Activated B cell treated with CpG ODN at 0.5 μM for 24 hours (primary cell): Measurements from ENCODE around the gene MGLL. TPM values are rescaled to one million over a fixed set of nuclear protein-coding genes. Genes with fewer than 3 reads are reported as not detected.

ENCODE experiments used
- ATAC-seq: fragments of 200-7000 bp; cut with Tn5 transposase; one replicate; pipeline ENCODE4 v1.10.0; 2021; ENCODE audit warnings: low read depth, mild to moderate bottlenecking, moderate library complexity
- CTCF ChIA-PET: fragments of 350-600 bp; sonication (Branson Sonifier 250); formaldehyde crosslinking; loops from one replicate; lab custom pipeline; 2021; ENCODE audit warnings: antibody characterized with exemption; lab: Charles Lee
- POLR2A ChIA-PET: fragments of 350-600 bp; sonication (Branson Sonifier 250); formaldehyde crosslinking; loops from one replicate; lab custom pipeline; 2021; ENCODE audit warnings: antibody characterized with exemption; lab: Charles Lee
- DNase-seq: peaks from one replicate; pipeline ENCODE4 v3.0.0; 2022
- H3K27ac Mint-ChIP-seq: one replicate; pipeline ENCODE4 v1.8.0; 2020; ENCODE audit warnings: mixed read lengths
- H3K27me3 Mint-ChIP-seq: one replicate; pipeline ENCODE4 v1.8.0; 2021; ENCODE audit warnings: mixed read lengths
- H3K36me3 Mint-ChIP-seq: one replicate; pipeline ENCODE4 v1.8.0; 2021; ENCODE audit warnings: low read depth, mixed read lengths
- H3K4me1 Mint-ChIP-seq: one replicate; pipeline ENCODE4 v1.8.0; 2021; ENCODE audit warnings: mixed read lengths
- H3K4me3 Mint-ChIP-seq: one replicate; pipeline ENCODE4 v1.8.0; 2020; ENCODE audit warnings: mild to moderate bottlenecking, mixed read lengths
- H3K9me3 Mint-ChIP-seq: one replicate; pipeline ENCODE4 v1.8.0; 2020; ENCODE audit warnings: mixed read lengths
- intact Hi-C: fragments of 100-400 bp; cut with micrococcal nuclease; formaldehyde crosslinking; loops from one replicate; pipeline ENCODE4 v1.15.1; 2024
- total RNA-seq: library from RNA; stranded (reverse); gene quantifications from 2 replicates; pipeline ENCODE4 v1.2.3, GENCODE V29; 2022
- TF ChIP-seq, protein P1 (sequence below): fragments of 200-600 bp; IDR thresholded peaks from one replicate; pipeline ENCODE4 v1.8.0; 2022; ENCODE audit warnings: antibody characterized with exemption, mild to moderate bottlenecking

The MGLL gene
- total RNA-seq, 1 donor from 2014 or later: 19.1 TPM

DNA sequence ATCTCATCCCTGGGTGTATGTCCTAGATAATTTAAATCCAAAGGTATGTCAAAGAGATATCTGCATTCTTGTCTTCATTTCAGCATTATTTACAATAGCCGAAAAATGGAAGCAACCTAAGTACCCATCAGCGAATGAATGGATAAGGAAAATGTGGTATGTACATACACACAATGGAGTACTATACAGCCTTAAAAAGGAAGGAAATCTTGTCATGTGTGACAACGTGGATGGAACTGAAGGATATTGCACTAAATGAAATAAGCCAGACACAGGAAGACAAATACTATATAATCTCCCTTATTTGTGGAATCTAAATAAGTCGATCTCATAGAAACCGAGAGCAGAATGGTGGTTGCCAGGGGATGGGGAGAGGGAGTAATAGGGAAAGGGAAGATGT, 16.8 kb upstream of the MGLL start:
- ChIA-PET POLR2A (no interaction called here), CTCF (no interaction called here)
- no peaks in the 10 kb centered on the region for H3K27me3 Mint-ChIP-seq
- DNase-seq (no peak), ATAC-seq (no peak)
- H3K36me3 Mint-ChIP-seq: no peaks in the 10 kb centered on the region
- H3K4me1 Mint-ChIP-seq: peaks cover 34% of the 10 kb centered on the region
- no peaks in the 10 kb centered on the region for H3K9me3 Mint-ChIP-seq
- H3K27ac Mint-ChIP-seq: no peak overlapping the region
- H3K4me3 Mint-ChIP-seq: no peak overlapping the region
- TF ChIP-seq, protein P1, sequence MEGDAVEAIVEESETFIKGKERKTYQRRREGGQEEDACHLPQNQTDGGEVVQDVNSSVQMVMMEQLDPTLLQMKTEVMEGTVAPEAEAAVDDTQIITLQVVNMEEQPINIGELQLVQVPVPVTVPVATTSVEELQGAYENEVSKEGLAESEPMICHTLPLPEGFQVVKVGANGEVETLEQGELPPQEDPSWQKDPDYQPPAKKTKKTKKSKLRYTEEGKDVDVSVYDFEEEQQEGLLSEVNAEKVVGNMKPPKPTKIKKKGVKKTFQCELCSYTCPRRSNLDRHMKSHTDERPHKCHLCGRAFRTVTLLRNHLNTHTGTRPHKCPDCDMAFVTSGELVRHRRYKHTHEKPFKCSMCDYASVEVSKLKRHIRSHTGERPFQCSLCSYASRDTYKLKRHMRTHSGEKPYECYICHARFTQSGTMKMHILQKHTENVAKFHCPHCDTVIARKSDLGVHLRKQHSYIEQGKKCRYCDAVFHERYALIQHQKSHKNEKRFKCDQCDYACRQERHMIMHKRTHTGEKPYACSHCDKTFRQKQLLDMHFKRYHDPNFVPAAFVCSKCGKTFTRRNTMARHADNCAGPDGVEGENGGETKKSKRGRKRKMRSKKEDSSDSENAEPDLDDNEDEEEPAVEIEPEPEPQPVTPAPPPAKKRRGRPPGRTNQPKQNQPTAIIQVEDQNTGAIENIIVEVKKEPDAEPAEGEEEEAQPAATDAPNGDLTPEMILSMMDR: no peak
- intact Hi-C loops: loop anchor here (5.0 kb wide), 2 partner anchors 48 to 213 kb away; partner anchors contain the start of gene SEC61A1

DNA sequence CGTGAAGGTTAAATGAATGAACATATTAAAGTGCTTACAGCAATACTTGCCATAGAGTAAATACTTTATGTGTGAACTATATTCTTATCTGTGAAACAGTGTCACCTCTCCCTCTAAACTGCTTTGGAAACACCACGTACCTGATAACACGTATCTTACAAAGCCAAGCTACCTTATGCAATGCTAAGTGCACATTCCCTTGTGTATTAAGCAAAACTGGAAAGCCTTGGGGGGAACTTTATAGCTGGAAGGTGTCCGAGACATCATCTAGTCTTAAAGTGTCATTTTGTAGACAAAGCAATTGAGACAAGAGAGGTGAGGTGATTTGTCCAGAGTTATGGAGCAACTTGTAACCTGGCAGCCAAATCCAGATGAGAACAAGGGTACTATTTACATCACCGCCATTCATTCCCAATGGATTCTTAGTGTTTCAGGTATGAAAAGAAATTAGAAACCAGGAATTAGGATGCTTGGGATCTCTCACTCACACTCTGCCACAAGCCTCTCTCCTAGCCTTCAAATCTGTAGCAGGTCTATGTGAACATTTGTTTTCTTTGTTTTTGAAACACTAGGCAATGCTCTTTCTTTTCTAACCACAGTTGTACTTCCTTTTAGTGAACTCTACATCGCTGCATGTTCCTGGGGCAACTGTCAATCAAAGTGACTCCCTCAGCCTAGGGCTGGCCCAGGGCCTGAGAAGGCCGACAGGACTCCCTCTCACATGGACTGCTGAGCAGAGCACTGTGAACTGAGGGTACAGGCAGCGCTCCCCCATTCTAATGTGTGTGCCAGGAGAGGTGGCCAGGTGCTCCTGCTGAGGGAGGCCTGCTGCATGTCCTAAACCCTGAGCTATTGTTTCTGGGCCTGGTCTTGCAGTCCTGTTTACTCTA, 13.9 kb upstream of the MGLL start:
- intact Hi-C loops: loop anchor here (1.0 to 5.0 kb wide), 4 partner anchors 51 to 216 kb away; partner anchors contain the start of genes ABTB1 and SEC61A1
- Mint-ChIP-seq H3K27ac (peak overlapping the region; percentile 42), H3K4me3 (no peak overlapping the region), H3K36me3 (no peaks in the 10 kb centered on the region), H3K4me1 (peaks cover 44% of the 10 kb centered on the region), H3K9me3 (no peaks in the 10 kb centered on the region), H3K27me3 (no peaks in the 10 kb centered on the region)
- POLR2A ChIA-PET: interaction anchor here (0.6 to 1.3 kb wide), 5 partner anchors 21 to 239 kb away, joined by 3 to 9 read pairs (median 3); partner anchors contain the start of gene MCM2
- TF ChIP-seq, protein P1: no peak
- ATAC-seq (peak; percentile 59), DNase-seq (no peak)
- CTCF ChIA-PET: interaction anchor here (1.4 kb wide), 1 partner anchor 262 kb away, joined by 4 read pairs; no protein-coding TSS in a partner anchor

DNA sequence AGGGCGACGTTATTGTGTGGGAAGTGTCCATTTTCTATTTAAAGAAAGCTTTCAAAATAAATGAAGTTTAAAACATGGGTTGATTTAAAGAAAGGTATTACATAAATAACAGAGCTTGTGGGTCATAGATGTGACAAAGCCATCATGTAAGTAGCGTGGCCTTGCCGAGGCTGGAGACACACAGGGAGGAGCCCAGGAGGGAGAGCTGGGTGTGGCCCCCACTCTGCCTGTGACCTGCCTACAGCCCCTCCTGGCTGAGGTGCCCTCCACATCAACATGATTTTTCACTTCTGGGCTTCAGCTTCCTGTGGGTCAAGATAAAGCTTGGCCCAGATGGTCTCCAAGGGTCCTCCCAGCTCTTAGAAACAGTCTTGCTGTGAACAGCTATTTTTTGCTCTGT, 12.5 kb upstream of the MGLL start:
- H3K27ac Mint-ChIP-seq: peak overlapping the region; percentile 75

DNA sequence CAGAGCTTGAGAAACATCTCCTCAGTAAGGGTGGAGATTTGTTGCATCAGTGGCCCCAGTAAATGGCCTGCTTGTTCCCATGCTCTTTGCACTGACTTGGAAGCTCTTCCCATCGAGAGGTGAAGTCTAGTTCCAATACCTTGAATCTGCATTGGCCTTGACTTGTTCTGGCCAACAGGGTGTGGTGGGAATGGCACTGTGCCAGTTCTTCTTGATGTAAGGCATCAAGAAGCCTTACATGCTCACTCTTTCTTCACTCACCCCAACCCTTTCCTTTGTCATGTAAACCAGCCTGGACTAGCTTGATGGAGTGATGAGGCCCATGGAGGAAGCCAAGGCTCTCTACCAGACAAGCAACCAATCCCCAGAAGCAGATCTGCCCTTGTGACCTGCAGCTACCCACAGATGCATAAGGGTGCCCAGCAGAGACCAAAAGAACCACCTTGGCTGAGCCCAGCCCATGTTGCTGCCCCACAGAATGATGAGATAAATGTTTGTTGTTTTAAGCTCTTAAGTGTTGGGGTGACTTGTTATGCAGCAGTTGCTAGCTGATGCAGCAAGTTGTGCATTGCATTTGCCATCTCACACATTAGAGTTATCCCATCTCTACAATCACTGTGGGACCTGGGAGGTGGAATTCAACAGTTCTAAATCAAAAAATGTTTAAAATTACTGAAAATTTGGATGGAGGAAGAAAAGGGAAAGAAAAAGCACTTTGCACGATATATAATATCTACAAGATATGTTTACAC, 11.1 kb upstream of the MGLL start:
- no peak overlapping the region for H3K4me3 Mint-ChIP-seq
- ChIA-PET CTCF (interaction anchor here (3.0 kb wide), 1 partner anchor 258 kb away, joined by 12 read pairs; no protein-coding TSS in a partner anchor), POLR2A (interaction anchor here (0.6 kb wide), 1 partner anchor 51 kb away, joined by 4 read pairs; no protein-coding TSS in a partner anchor)
- intact Hi-C loops: loop anchor here (1.0 kb wide), 1 partner anchor 10 kb away; no protein-coding TSS in a partner anchor
- H3K27ac Mint-ChIP-seq: no peak overlapping the region
- H3K4me1 Mint-ChIP-seq: peaks cover 44% of the 10 kb centered on the region
- H3K36me3 Mint-ChIP-seq: peaks cover 6% of the 10 kb centered on the region
- TF ChIP-seq, protein P1: no peak
- H3K9me3 Mint-ChIP-seq: peaks cover 17% of the 10 kb centered on the region
- DNase-seq (no peak), ATAC-seq (no peak)
- no peaks in the 10 kb centered on the region for H3K27me3 Mint-ChIP-seq

More for the DNA sequence above, 12.5 kb upstream of the MGLL start:
- Mint-ChIP-seq H3K27me3 (no peaks in the 10 kb centered on the region), H3K4me3 (peak overlapping the region; percentile 60), H3K9me3 (peaks cover 8% of the 10 kb centered on the region), H3K4me1 (peaks cover 44% of the 10 kb centered on the region), H3K36me3 (peaks cover under 1% of the 10 kb centered on the region)
- TF ChIP-seq, protein P1: no peak
- ATAC-seq (no peak), DNase-seq (no peak)
- ChIA-PET POLR2A (interaction anchor here (1.0 to 1.3 kb wide), 3 partner anchors 73 to 237 kb away, joined by 3 to 9 read pairs (median 4); partner anchors contain the start of gene MCM2), CTCF (interaction anchor here (1.3 to 1.4 kb wide), 2 partner anchors 83 to 260 kb away, joined by 4 read pairs; no protein-coding TSS in a partner anchor)
- intact Hi-C loops: loop anchor here (1.0 to 5.0 kb wide), 5 partner anchors 11 to 218 kb away; partner anchors contain the start of genes ABTB1 and SEC61A1
